NCI-H345 treated with DMSO at 0.1 percent for 48 hours (cell line): ENCODE results near the gene C1QTNF9B.
"Not testable (repeated sequence)": the region's sequence is repeated elsewhere in the genome, so short reads cannot be mapped to it uniquely, and the experiment has no call there.

Source experiments
- DNase-seq: peaks from one replicate; lab custom pipeline; 2025; ENCODE audit not compliant: unreplicated experiment; lab: John Stamatoyannopoulos, UW

The C1QTNF9B gene

GRCh38 chr13:23897452-23897919 lies at the start of gene C1QTNF9B:
Gene C1QTNF9B, minus strand, starts transcription at chr13:23897502.
- not testable (repeated sequence) for DNase-seq

GRCh38 chr13:23946900-23947299 lies 49.6 kb upstream of the C1QTNF9B start:
- DNase-seq, result no peak

GRCh38 chr13:23946067-23946466 lies 48.8 kb upstream of the C1QTNF9B start:
- no peak for DNase-seq

- DNase-seq, result no peak
Measured at GRCh38 chr13:23945612-23946011, 48.3 kb upstream of the C1QTNF9B start.

GRCh38 chr13:23941211-23941610 lies 43.9 kb upstream of the C1QTNF9B start:
- no peak for DNase-seq

GRCh38 chr13:23939666-23940065 lies 42.4 kb upstream of the C1QTNF9B start:
- not testable (repeated sequence) for DNase-seq

GRCh38 chr13:23934520-23934919 lies 37.2 kb upstream of the C1QTNF9B start:
- DNase-seq, result no peak

GRCh38 chr13:23928985-23929384 lies 31.7 kb upstream of the C1QTNF9B start:
- DNase-seq, result no peak

- DNase-seq, result no peak
Measured at GRCh38 chr13:23923031-23923430, 25.7 kb upstream of the C1QTNF9B start.

- no peak for DNase-seq
Measured at GRCh38 chr13:23922005-23922932, 25.0 kb upstream of the C1QTNF9B start.

- DNase-seq, result peak; percentile 2
Measured at GRCh38 chr13:23921451-23921888, 24.2 kb upstream of the C1QTNF9B start.

GRCh38 chr13:23919006-23919405 lies 21.7 kb upstream of the C1QTNF9B start:
- DNase-seq, result no peak

- no peak for DNase-seq
Measured at GRCh38 chr13:23918208-23918607, 20.9 kb upstream of the C1QTNF9B start.

- peak; percentile 81 for DNase-seq
Measured at GRCh38 chr13:23915308-23915707, 18.0 kb upstream of the C1QTNF9B start.

- DNase-seq, result no peak
Measured at GRCh38 chr13:23912469-23912868, 15.2 kb upstream of the C1QTNF9B start.

GRCh38 chr13:23909606-23910005 lies 12.3 kb upstream of the C1QTNF9B start:
- DNase-seq, result no peak

GRCh38 chr13:23905766-23906165 lies 8.5 kb upstream of the C1QTNF9B start:
- no peak for DNase-seq

- no peak for DNase-seq
Measured at GRCh38 chr13:23903906-23904280, 6.6 kb upstream of the C1QTNF9B start.

GRCh38 chr13:23902975-23903905 lies 5.9 kb upstream of the C1QTNF9B start:
- DNase-seq, result no peak

- DNase-seq, result no peak
Measured at GRCh38 chr13:23901365-23901764, 4.1 kb upstream of the C1QTNF9B start.

- DNase-seq, result no peak
Measured at GRCh38 chr13:23899555-23899954, 2.3 kb upstream of the C1QTNF9B start.
